H1 (cell line): ENCODE data around the gene DPY19L3. TPM values are rescaled to one million over a fixed set of nuclear protein-coding genes. Genes with fewer than 3 reads are reported as not detected.

Source experiments
- CTCF ChIA-PET: fragments of 300-600 bp; sonication (Branson Sonifier 250); formaldehyde crosslinking; loops from one replicate; lab custom pipeline; 2021; ENCODE audit not compliant: partially characterized antibody; lab: Charles Lee
- POLR2A ChIA-PET: fragments of 300-600 bp; sonication (Branson Sonifier 250); formaldehyde crosslinking; loops from one replicate; lab custom pipeline; 2021; ENCODE audit warnings: inconsistent platforms; ENCODE audit not compliant: partially characterized antibody; lab: Charles Lee
- DNase-seq, 2 experiments: peaks; one replicate each; pipeline versions ENCODE4 v3.0.0 to v3.0.0-alpha.2; 2010 to 2022; ENCODE audit warnings: low spot score in 2 of 2, low read depth in 1 of 2, mixed read lengths in 1 of 2
- FAIRE-seq: peaks from 2 replicates; lab custom pipeline; 2011; peaks lifted over from hg19 to GRCh38; lab: Jason Lieb, UNC
- H2AFZ ChIP-seq: 2 replicates; pipeline ENCODE4 v1.8.1; 2012; ENCODE audit warnings: low read length, inconsistent platforms
- H2AK5ac ChIP-seq: 2 replicates; pipeline ENCODE4 v1.6.1; 2013; ENCODE audit warnings: low read depth, low read length
- H2BK120ac ChIP-seq: replicated peaks from 2 replicates; pipeline ENCODE3; 2013; ENCODE audit warnings: low read depth, low read length, inconsistent platforms
- H2BK12ac ChIP-seq: 2 replicates; pipeline ENCODE4 v1.6.1; 2013; ENCODE audit warnings: low read depth, low read length
- H2BK15ac ChIP-seq: 2 replicates; pipeline ENCODE4 v1.6.1; 2013; ENCODE audit warnings: low read length
- H2BK20ac ChIP-seq: 2 replicates; pipeline ENCODE4 v1.6.1; 2013; ENCODE audit warnings: low read length
- H2BK5ac ChIP-seq: 2 replicates; pipeline ENCODE4 v1.6.1; 2013; ENCODE audit warnings: low read depth, low read length
- H3K14ac ChIP-seq: 2 replicates; pipeline ENCODE4 v1.6.1; 2013; ENCODE audit warnings: inconsistent platforms; ENCODE audit not compliant: insufficient read length
- H3K18ac ChIP-seq: 2 replicates; pipeline ENCODE4 v1.6.1; 2013; ENCODE audit warnings: low read length; ENCODE audit errors: extremely low read depth
- H3K23ac ChIP-seq: 2 replicates; pipeline ENCODE4 v1.6.1; 2013; ENCODE audit warnings: inconsistent platforms; ENCODE audit not compliant: insufficient read length
- H3K23me2 ChIP-seq: 2 replicates; pipeline ENCODE4 v1.6.1; 2013; ENCODE audit warnings: low read depth, low read length
- H3K27ac ChIP-seq: 2 replicates; pipeline ENCODE4 v1.6.1; 2011; ENCODE audit warnings: low read depth, low read length, inconsistent platforms
- H3K27me3 ChIP-seq, 4 experiments: replicated peaks in 1 of 4; 1 replicate in 1 of 4; 2 replicates in 3 of 4; pipeline versions ENCODE4 v1.6.1 to v1.8.1; 2011 to 2013; ENCODE audit warnings: low read length in 3 of 4, mild to moderate bottlenecking in 3 of 4, inconsistent platforms in 2 of 4, mixed read lengths in 2 of 4, moderate library complexity in 1 of 4; ENCODE audit not compliant: control insufficient read depth in 3 of 4, insufficient read depth in 3 of 4; ENCODE audit errors: extremely low read depth in 1 of 4
- H3K36me3 ChIP-seq, 4 experiments: 2 replicates each; pipeline versions ENCODE4 v1.6.1 to v1.8.1; 2011 to 2013; ENCODE audit warnings: mild to moderate bottlenecking in 4 of 4, low read length in 3 of 4, moderate library complexity in 2 of 4, control low read depth in 1 of 4, inconsistent platforms in 1 of 4; ENCODE audit not compliant: insufficient read depth in 4 of 4, control insufficient read depth in 2 of 4
- H3K4ac ChIP-seq: replicated peaks from 2 replicates; pipeline ENCODE3; 2013; ENCODE audit warnings: low read length, low read depth, mixed read lengths, inconsistent platforms; ENCODE audit not compliant: insufficient read length
- H3K4me1 ChIP-seq, 4 experiments: replicated peaks in 1 of 4; 1 replicate in 1 of 4; 2 replicates in 3 of 4; pipeline versions ENCODE4 v1.6.1 to v1.8.1; 2011 to 2013; ENCODE audit warnings: low read length in 3 of 4, inconsistent platforms in 2 of 4, mixed read lengths in 1 of 4; ENCODE audit not compliant: insufficient read depth in 4 of 4, control insufficient read depth in 3 of 4
- H3K4me2 ChIP-seq, 2 experiments: 2 replicates each; pipeline versions ENCODE4 v1.6.1 to v1.8.1; 2011 to 2013; ENCODE audit warnings: low read depth in 2 of 2, low read length in 2 of 2, control low read depth in 1 of 2, inconsistent platforms in 1 of 2, mild to moderate bottlenecking in 1 of 2; ENCODE audit not compliant: insufficient read depth in 1 of 2
- H3K4me3 ChIP-seq, 4 experiments: fragments of 200-600, 300-600 bp in 1 of 4; sonication (generic), shearing (Covaris generic), sonication (Bioruptor Twin) in 1 of 4; 2 replicates each; pipeline versions ENCODE4 v1.5.1 to v1.8.1; 2011 to 2016; ENCODE audit warnings: low read length in 4 of 4, low read depth in 3 of 4, control low read depth in 2 of 4, inconsistent platforms in 2 of 4, mild to moderate bottlenecking in 2 of 4, mixed read lengths in 1 of 4, moderate library complexity in 1 of 4; ENCODE audit not compliant: insufficient read depth in 2 of 4; ENCODE audit errors: extremely low read depth in 1 of 4
- H3K56ac ChIP-seq: replicated peaks from 2 replicates; pipeline ENCODE3; 2013; ENCODE audit warnings: low read depth, mild to moderate bottlenecking, mixed read lengths, low read length, inconsistent platforms; ENCODE audit not compliant: insufficient read length
- H3K79me1 ChIP-seq: 2 replicates; pipeline ENCODE4 v1.6.1; 2013; ENCODE audit warnings: low read depth, low read length, control low read depth
- H3K79me2 ChIP-seq, 2 experiments: 2 replicates each; pipeline versions ENCODE4 v1.6.1 to v1.8.1; 2012 to 2013; ENCODE audit warnings: low read length in 2 of 2, mild to moderate bottlenecking in 2 of 2, inconsistent platforms in 1 of 2; ENCODE audit not compliant: insufficient read depth in 2 of 2, control insufficient read depth in 1 of 2
- H3K9ac ChIP-seq, 4 experiments: replicated peaks in 1 of 4; 1 replicate in 1 of 4; 2 replicates in 3 of 4; pipeline versions ENCODE4 v1.6.1 to v1.8.1; 2011 to 2013; ENCODE audit warnings: low read depth in 3 of 4, low read length in 3 of 4, control low read depth in 2 of 4, mild to moderate bottlenecking in 2 of 4, moderate library complexity in 2 of 4, inconsistent platforms in 1 of 4; ENCODE audit errors: extremely low read depth in 1 of 4
- H3K9me3 ChIP-seq, 2 experiments: 2 replicates each; pipeline versions ENCODE4 v1.6.1 to v1.8.1; 2012 to 2013; ENCODE audit warnings: mild to moderate bottlenecking in 2 of 2, moderate library complexity in 2 of 2, control low read depth in 1 of 2, inconsistent platforms in 1 of 2, low read depth in 1 of 2, low read length in 1 of 2, mixed read lengths in 1 of 2; ENCODE audit not compliant: insufficient read depth in 2 of 2
- H4K20me1 ChIP-seq, 2 experiments: replicated peaks in 1 of 2; 2 replicates each; pipeline versions ENCODE3 to v1.8.1; 2011 to 2013; ENCODE audit warnings: inconsistent platforms in 2 of 2, low read length in 2 of 2, mild to moderate bottlenecking in 1 of 2; ENCODE audit not compliant: insufficient read depth in 2 of 2, control insufficient read depth in 1 of 2
- H4K5ac ChIP-seq: 2 replicates; pipeline ENCODE4 v1.6.1; 2013; ENCODE audit warnings: low read length, low read depth, mixed read lengths, inconsistent platforms; ENCODE audit not compliant: insufficient read length
- H4K8ac ChIP-seq: 2 replicates; pipeline ENCODE4 v1.8.0; 2013; ENCODE audit warnings: mild to moderate bottlenecking, moderate library complexity, low read length, inconsistent platforms; ENCODE audit not compliant: insufficient read depth; ENCODE audit errors: extremely low read depth
- H4K91ac ChIP-seq: replicated peaks from 2 replicates; pipeline ENCODE3; 2013; ENCODE audit warnings: low read length, mixed read lengths, inconsistent platforms; ENCODE audit not compliant: insufficient read length
- BACH1 ChIP-seq: IDR thresholded peaks from 2 replicates; pipeline ENCODE4 v1.6.1; 2012; ENCODE audit warnings: low read length, improper control_type of control experiment
- SRF ChIP-seq: IDR thresholded peaks from 2 replicates; pipeline ENCODE4 v1.6.1; 2011; ENCODE audit warnings: mild to moderate bottlenecking, low read depth, low read length, moderate library complexity
- TBP ChIP-seq: IDR thresholded peaks from 2 replicates; pipeline ENCODE4 v1.6.1; 2011; ENCODE audit warnings: low read depth, low read length, improper control_type of control experiment
- WGBS, 2 experiments: shearing (Covaris generic) in 1 of 2; methylation state at CpG; one replicate each; pipeline versions ENCODE4 v1.1.6 to v1.1.7; 2013 to 2015; ENCODE audit warnings: low lambda C conversion rate in 2 of 2, mixed read lengths in 2 of 2, inconsistent platforms in 1 of 2, low coverage in 1 of 2, missing lambda C conversion rate in 1 of 2; ENCODE audit not compliant: insufficient replicate concordance in 2 of 2, insufficient coverage in 1 of 2, insufficient read length in 1 of 2; ENCODE audit errors: extremely low coverage in 1 of 2, missing lambda C conversion rate in 1 of 2; 5-methylcytosine and 5-hydroxymethylcytosine counted together
- polyA plus RNA-seq, 7 experiments: library from polyadenylated mRNA; depleted of rRNA in 3 of 7; stranded (reverse) in 5 of 7; unstranded in 2 of 7; fragments of >200 nt in 5 of 7; fragments of 200-250 nt in 2 of 7; gene quantifications; 1 replicate in 5 of 7; 2 replicates in 1 of 7; 4 replicates in 1 of 7; pipeline versions ENCODE4 v1.2.1 to v1.2.3, GENCODE V29; 2011 to 2013; ENCODE audit warnings: missing spikeins in 2 of 7, mixed read lengths in 2 of 7
- total RNA-seq: library from RNA; stranded (reverse); fragmentation: NEBNext Ultra II Directional; extraction: Animal tissue kit (Norgen Biotek cat#: 25700); gene quantifications from 2 replicates; pipeline ENCODE4 v1.2.1, GENCODE V29; 2021

DPY19L3 gene
- total and polyA plus RNA-seq, 2 of the 8 experiments (the other 6 are each of a cell fraction or from before 2014, with no cell fraction given) = 35.3 to 60.2 TPM

GRCh38 chr19:32422435-32422834 lies 16.9 kb downstream of the DPY19L3 start:
- Histone ChIP-seq H3K9ac (no peak overlapping the region), H3K4me1 (no peaks in the 10 kb centered on the region), H4K91ac (no peak overlapping the region), H2BK12ac (no peak overlapping the region), H2BK5ac (no peak overlapping the region), H3K18ac (no peak overlapping the region), H2AK5ac (no peak overlapping the region), H3K4me2 (no peak overlapping the region), H3K79me1 (peaks cover 3% of the 10 kb centered on the region), H3K27me3 (no peaks in the 10 kb centered on the region), H2BK120ac (no peak overlapping the region), H3K27ac (no peak overlapping the region), H4K5ac (no peak overlapping the region), H4K20me1 (peaks cover 0 to 3% of the 10 kb centered on the region in 2 experiments), H3K36me3 (peaks cover 0 to 18% (median 2%) of the 10 kb centered on the region in 4 experiments; a peak in 5 of 8 replicates), H2BK15ac (no peak overlapping the region), H3K14ac (no peak overlapping the region), H3K4ac (no peak overlapping the region), H3K23ac (no peak overlapping the region), H3K9me3 (no peaks in the 10 kb centered on the region), H2AFZ (no peak overlapping the region), H3K56ac (no peak overlapping the region), H3K4me3 (no peak overlapping the region), H4K8ac (no peak overlapping the region), H3K79me2 (peaks cover 0 to 5% of the 10 kb centered on the region in 2 experiments; a peak in 1 of 4 replicates), H3K23me2 (no peaks in the 10 kb centered on the region), H2BK20ac (no peak overlapping the region)
- DNase-seq (no peak), FAIRE-seq (no peak)
- CTCF ChIA-PET = no interaction called here
- WGBS, 2 experiments = 84% methylated on average over 3 of the region's 3 CpGs; no CpG with 5 or more reads in 1 of the 2 experiments
- POLR2A ChIA-PET = interaction anchor here (1.4 kb wide), 1 partner anchor 13 kb away, joined by 4 read pairs; no protein-coding TSS in a partner anchor
- TF ChIP-seq SRF (no peak), BACH1 (no peak), TBP (no peak)
